Stimulated activated CD8-positive, alpha-beta memory T cell treated with anti-CD3 and anti-CD28 coated beads, Interleukin-12 subunit alpha, Interleukin-12 subunit beta, amount 100 ng/mL, for 24 hours (primary cell): ENCODE measurements around the gene RHOT2.

Experiments used
- DNase-seq: peaks from one replicate; pipeline ENCODE4 v3.0.0-alpha.2; 2020; ENCODE audit errors: extremely low read depth

RHOT2 gene

GRCh38 chr16:632486-633335 is 35.2 kb upstream of the RHOT2 start:
- DNase-seq, result no peak

GRCh38 chr16:633336-634050 is 34.4 kb upstream of the RHOT2 start:
- no peak for DNase-seq

GRCh38 chr16:634051-634670 is 33.8 kb upstream of the RHOT2 start:
- no peak for DNase-seq

- DNase-seq, result no peak
Observed at GRCh38 chr16:634996-635395, 32.9 kb upstream of the RHOT2 start.

GRCh38 chr16:635573-636205 is 32.2 kb upstream of the RHOT2 start:
- DNase-seq, result no peak

- peak; percentile 80 for DNase-seq
Observed at GRCh38 chr16:636206-637080, 31.5 kb upstream of the RHOT2 start, which contains the start of gene METTL26. METTL26 (minus strand) TSS chr16:636305; CDS start chr16:636290, 15 bp downstream.

GRCh38 chr16:637081-638018 is 30.6 kb upstream of the RHOT2 start:
- peak; percentile 74 for DNase-seq

- no peak for DNase-seq
Observed at GRCh38 chr16:638034-638543, 29.8 kb upstream of the RHOT2 start.

GRCh38 chr16:638836-639235 is 29.1 kb upstream of the RHOT2 start:
- no peak for DNase-seq

- DNase-seq, result no peak
Observed at GRCh38 chr16:640614-641013, 27.3 kb upstream of the RHOT2 start.

- DNase-seq, result peak; percentile 52
Observed at GRCh38 chr16:641326-642188, 26.4 kb upstream of the RHOT2 start, which contains the start of gene MCRIP2. MCRIP2 (plus strand) TSS chr16:641828; CDS start chr16:641992, 164 bp downstream.

- DNase-seq, result no peak
Observed at GRCh38 chr16:642189-643049, 25.5 kb upstream of the RHOT2 start.

- DNase-seq, result no peak
Observed at GRCh38 chr16:643050-643368, 24.9 kb upstream of the RHOT2 start.

- no peak for DNase-seq
Observed at GRCh38 chr16:644556-644955, 23.4 kb upstream of the RHOT2 start.

- DNase-seq, result no peak
Observed at GRCh38 chr16:645852-646678, 21.9 kb upstream of the RHOT2 start.

- no peak for DNase-seq
Observed at GRCh38 chr16:646679-647172, 21.2 kb upstream of the RHOT2 start.
